NOMO-1 treated with DMSO at 0.1 percent for 48 hours (cell line): Measurements from ENCODE around the gene DNAJB4.
A peak's percentile ranks its signal among the peaks of the same experiment; 100 is the strongest.
"Not testable (repeated sequence)": the region's sequence is repeated elsewhere in the genome, so short reads cannot be mapped to it uniquely, and the experiment has no call there.

Experiments used
- DNase-seq: peaks from one replicate; lab custom pipeline; 2025; ENCODE audit not compliant: unreplicated experiment; lab: John Stamatoyannopoulos, UW

DNAJB4 gene

GRCh38 chr1:77990629-77991204, 14.0 kb upstream of the DNAJB4 start:
- DNase-seq: no peak

- DNase-seq: no peak
These were observed 13.1 kb upstream of the DNAJB4 start for GRCh38 chr1:77991638-77992037.

GRCh38 chr1:77994117-77994705, 10.5 kb upstream of the DNAJB4 start:
- DNase-seq: no peak

GRCh38 chr1:77996734-77997133, 8.0 kb upstream of the DNAJB4 start:
- no peak for DNase-seq

- DNase-seq: not testable (repeated sequence)
These were observed 4.2 kb upstream of the DNAJB4 start for GRCh38 chr1:78000536-78000935.

- DNase-seq: peak; percentile 10
These were observed 1.5 kb upstream of the DNAJB4 start for GRCh38 chr1:78003070-78003746.

GRCh38 chr1:78003882-78004718, 639 bp upstream of the DNAJB4 start:
- peak; percentile 79 for DNase-seq

- no peak for DNase-seq
These were observed 646 bp downstream of the DNAJB4 start for GRCh38 chr1:78005448-78005722.

GRCh38 chr1:78005755-78006154, 1.0 kb downstream of the DNAJB4 start:
- DNase-seq: peak; percentile 32

- no peak for DNase-seq
These were observed 1.8 kb downstream of the DNAJB4 start for GRCh38 chr1:78006521-78006920.

- DNase-seq: no peak
These were observed 3.1 kb downstream of the DNAJB4 start for GRCh38 chr1:78007677-78008341.

GRCh38 chr1:78009276-78009675, 4.5 kb downstream of the DNAJB4 start:
- DNase-seq: no peak

- no peak for DNase-seq
These were observed 5.1 kb downstream of the DNAJB4 start for GRCh38 chr1:78009836-78010235.

GRCh38 chr1:78011050-78011449, 6.3 kb downstream of the DNAJB4 start:
- DNase-seq: no peak

- no peak for DNase-seq
These were observed 10.4 kb downstream of the DNAJB4 start for GRCh38 chr1:78015148-78015547.

GRCh38 chr1:78019024-78019423, 14.3 kb downstream of the DNAJB4 start:
- DNase-seq: no peak

- DNase-seq: not testable (repeated sequence)
These were observed 16.4 kb downstream of the DNAJB4 start for GRCh38 chr1:78021134-78021533.

GRCh38 chr1:78029793-78030192, 25.1 kb downstream of the DNAJB4 start:
- DNase-seq: no peak

GRCh38 chr1:78032996-78033796, 28.5 kb downstream of the DNAJB4 start:
- DNase-seq: no peak

GRCh38 chr1:78033797-78034172, 29.0 kb downstream of the DNAJB4 start:
- DNase-seq: no peak

GRCh38 chr1:78035121-78035520, 30.4 kb downstream of the DNAJB4 start:
- DNase-seq: no peak
